ENCODE measurements around the gene EPS8L3. TPM values are rescaled to one million over a fixed set of nuclear protein-coding genes. Genes with fewer than 3 reads are reported as not detected.
"Not testable (repeated sequence)": the region's sequence is repeated elsewhere in the genome, so short reads cannot be mapped to it uniquely, and the experiment has no call there.

Gene EPS8L3
- total RNA-seq, 1 experiment from 2014 or later: not detected

DNA sequence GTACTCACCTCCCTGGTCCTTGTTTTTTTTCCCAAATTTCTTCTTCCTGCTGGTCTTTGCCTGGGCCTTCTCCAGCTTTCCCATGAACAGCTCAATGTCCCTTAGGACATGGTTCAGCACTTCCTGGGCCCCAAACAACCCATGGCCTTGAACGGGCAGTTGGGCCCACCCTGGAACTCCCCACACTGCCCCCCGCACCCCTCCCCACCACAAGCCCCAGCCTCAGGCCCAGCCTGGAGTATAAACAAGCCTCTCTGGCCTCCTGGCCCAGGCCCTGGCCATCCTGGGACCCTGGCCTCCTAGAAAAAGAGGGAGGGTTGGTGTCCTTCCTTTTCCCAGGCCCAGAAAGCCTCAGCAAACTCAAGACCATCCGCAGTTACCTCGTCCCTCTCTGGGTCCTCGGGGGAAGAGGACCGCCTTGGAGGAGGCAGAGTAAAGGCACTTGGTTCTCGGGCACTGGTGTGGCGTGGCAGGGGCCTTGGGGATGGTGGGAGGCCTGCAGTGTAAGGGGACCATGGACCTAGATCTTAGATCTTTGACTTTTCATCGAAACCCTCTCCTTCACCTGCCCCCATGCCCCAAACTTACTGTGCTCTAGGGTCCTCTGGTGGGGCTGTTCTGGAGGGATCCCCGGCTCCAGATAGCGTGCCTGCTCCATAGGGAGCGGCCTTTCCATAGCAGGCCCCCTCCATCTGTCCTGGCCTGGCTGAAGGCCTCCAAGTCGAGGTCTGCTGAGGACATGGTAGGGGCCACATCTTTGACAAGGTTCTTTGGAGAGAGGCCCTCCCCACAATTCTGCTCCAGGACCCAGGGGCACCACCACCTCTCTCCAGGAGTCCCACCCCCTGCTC lies 5.6 kb downstream of the EPS8L3 start:
- DNase-seq (ENCODE audit: low read depth, low spot score): no peak

GRCh38 chr1:109756848-109757521 lies 6.7 kb downstream of the EPS8L3 start:
- in situ Hi-C loops (cut with HindIII; ENCODE audit: low pct_unique_long_range_greater_than_20kb, low sequenced_read_pairs): no loop called here
- no peak for DNase-seq (ENCODE audit: low read depth, low spot score)

More for the DNA sequence above, 5.6 kb downstream of the EPS8L3 start:
- in situ Hi-C loops (cut with HindIII; ENCODE audit: low pct_unique_long_range_greater_than_20kb, low sequenced_read_pairs): no loop called here

DNA sequence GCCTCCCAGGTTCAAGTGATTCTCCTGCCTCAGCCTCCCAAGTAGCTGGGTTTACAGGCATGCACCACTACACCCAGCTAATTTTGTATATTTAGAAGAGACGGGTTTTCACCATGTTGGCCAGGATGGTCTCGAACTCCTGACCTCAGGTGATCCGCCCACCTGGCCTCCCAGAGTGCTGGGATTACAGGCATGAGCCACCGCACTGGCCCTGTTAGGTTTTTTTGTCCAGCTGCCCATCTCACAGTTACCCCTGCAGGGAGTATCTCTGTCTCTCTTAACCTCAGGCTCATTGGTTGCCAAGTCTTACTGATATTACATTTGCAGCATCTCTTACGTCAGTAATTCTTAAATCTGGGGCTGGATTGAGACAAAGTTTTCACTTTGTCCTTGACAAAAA lies 7.4 kb downstream of the EPS8L3 start:
- DNase-seq (ENCODE audit: low read depth, low spot score); in situ Hi-C loops (cut with HindIII; ENCODE audit: low pct_unique_long_range_greater_than_20kb, low sequenced_read_pairs): not testable (repeated sequence)

- DNase-seq (ENCODE audit: low read depth, low spot score): no peak
- in situ Hi-C loops (cut with HindIII; ENCODE audit: low pct_unique_long_range_greater_than_20kb, low sequenced_read_pairs): no loop called here
Measured at GRCh38 chr1:109754738-109755137, 9.0 kb downstream of the EPS8L3 start.

DNA sequence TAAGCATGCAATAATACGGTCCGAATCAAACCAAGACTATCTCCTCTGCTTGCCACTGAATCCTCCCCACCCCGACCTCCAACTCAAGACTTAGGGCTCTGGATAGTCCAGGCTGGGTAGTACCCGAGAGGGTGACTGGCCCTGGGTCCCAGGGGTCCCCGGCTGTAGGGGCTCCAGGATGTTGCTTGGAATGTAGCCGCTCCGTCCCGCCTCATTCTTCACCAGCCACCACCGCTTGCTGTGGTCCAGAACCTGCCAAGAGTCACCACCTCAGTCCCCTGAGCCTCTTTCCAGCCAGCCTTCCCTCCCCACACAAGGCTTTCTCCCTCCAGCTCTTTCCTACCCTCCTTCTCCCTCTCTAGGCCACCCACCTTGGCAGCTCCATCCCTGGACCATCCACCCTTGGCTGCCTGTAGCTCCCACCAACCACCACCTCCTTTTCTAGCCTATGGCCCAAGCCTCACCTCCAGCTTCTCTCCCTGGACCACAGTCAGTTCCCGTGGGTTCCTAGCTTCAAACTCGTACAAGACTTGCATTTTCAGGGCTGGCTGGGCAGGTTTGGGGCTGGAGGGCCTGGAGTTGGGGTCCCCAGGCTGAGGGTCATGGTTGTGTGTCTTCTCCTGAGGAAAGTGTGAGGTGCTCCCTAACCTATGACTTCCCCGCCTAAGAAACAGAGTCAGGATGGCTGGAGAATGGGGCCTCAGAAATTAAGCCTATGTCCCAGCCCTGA lies 12.0 kb downstream of the EPS8L3 start:
- DNase-seq (ENCODE audit: low read depth, low spot score): no peak
- in situ Hi-C loops (cut with HindIII; ENCODE audit: low pct_unique_long_range_greater_than_20kb, low sequenced_read_pairs): no loop called here

GRCh38 chr1:109750920-109751319 lies 12.8 kb downstream of the EPS8L3 start:
- in situ Hi-C loops (cut with HindIII; ENCODE audit: low pct_unique_long_range_greater_than_20kb, low sequenced_read_pairs): no loop called here
- no peak for DNase-seq (ENCODE audit: low read depth, low spot score)

DNA sequence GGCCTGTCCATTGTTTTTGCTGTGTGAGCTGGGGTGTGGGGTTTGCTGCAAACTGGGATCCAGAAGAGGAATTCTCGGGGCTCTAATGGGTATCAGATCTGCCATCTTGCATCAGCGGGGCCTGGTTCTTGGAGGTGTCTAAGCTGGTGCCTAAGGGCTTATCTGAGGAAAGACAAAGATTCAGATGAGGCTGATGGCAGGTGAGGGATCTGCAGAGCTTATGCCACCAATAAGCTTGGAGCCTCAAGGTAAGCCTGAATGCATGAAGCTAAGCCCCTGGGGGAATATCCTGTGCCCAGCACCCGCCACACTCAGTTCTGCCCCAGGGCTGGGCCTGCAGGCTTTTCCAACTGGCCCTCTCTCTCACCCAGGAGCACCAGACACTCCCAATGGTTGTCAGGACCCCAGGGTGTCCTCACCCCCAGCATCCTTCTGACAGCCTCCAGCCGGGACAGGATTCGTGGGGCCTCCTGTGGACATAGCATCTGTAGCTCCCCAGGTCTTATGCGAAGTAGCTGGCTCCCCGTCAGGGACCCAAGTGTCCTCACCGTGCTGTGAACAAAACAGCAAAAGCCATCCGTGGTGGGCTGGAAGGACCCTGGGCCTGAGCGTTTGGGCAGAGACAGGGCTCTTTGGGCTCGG lies 13.4 kb downstream of the EPS8L3 start:
- no peak for DNase-seq (ENCODE audit: low read depth, low spot score)
- in situ Hi-C loops (cut with HindIII; ENCODE audit: low pct_unique_long_range_greater_than_20kb, low sequenced_read_pairs): no loop called here

DNA sequence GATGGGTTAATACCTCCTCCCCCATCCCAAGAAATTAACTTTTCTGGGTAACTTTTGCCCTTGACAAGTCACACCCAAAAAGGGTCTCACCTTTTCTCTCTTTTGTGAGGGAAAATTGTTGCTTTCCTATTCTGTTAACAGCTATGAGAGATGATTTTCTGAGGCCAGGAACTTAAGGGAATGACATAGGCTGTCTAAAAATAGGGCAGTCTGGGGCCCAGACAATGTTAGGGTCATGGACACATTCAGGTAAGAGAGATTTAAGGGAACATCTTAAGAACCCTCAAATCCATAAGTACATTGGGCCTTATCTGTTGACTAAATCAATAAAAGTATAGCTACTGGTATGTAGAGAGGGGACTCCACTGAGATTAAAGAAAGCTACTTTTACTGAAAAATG lies 14.5 kb downstream of the EPS8L3 start:
- in situ Hi-C loops (cut with HindIII; ENCODE audit: low pct_unique_long_range_greater_than_20kb, low sequenced_read_pairs): no loop called here
- DNase-seq (ENCODE audit: low read depth, low spot score): no peak

- in situ Hi-C loops (cut with HindIII; ENCODE audit: low pct_unique_long_range_greater_than_20kb, low sequenced_read_pairs); DNase-seq (ENCODE audit: low read depth, low spot score): not testable (repeated sequence)
Measured at GRCh38 chr1:109748311-109748710, 15.4 kb downstream of the EPS8L3 start.

DNA sequence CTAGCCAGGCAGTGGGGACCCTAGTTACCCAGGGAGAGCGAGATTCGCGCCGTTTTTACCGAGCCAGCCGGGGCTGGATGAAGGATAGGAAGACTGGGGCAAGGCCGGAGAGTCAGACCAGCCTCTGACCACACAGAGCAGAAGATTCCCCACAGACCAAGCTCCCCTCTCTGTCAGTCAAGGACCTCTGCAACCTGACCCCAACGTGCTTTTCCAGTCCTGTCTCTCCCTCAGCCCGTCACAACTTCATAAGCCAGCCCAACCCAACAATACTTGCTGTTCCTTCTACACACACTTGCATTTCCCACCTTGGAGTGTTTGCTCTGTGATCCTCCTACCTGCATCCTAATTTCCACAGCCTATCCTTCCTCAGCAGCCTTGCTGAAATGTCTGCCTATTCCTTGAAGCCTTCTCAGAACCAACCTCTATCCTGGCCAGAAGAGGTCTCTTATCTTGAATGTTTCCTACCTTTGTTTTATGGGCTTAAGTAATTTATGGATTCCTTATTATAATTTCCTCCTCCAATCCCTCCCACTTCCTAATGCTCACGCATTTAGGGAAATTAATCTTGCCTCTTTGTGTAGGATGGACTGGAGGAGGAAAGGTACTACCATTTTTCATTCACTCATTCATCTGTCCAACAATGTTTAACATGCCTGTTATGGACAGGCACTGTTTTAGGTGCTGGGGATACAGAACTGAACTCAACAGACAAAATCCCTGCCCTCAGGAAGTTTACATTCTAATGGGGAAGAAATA lies 22.9 kb downstream of the EPS8L3 start, which contains the start of gene GSTM3:
TSS of gene GSTM3 (minus strand) at position 424 of the 759 bp plus-strand sequence. CDS start 751 bp downstream, outside the sequence.
- no peak for DNase-seq (ENCODE audit: low read depth, low spot score)
- in situ Hi-C loops (cut with HindIII; ENCODE audit: low pct_unique_long_range_greater_than_20kb, low sequenced_read_pairs): no loop called here

GRCh38 chr1:109739738-109740614 lies 23.7 kb downstream of the EPS8L3 start:
- peak; percentile 55 for DNase-seq (ENCODE audit: low read depth, low spot score)
- in situ Hi-C loops (cut with HindIII; ENCODE audit: low pct_unique_long_range_greater_than_20kb, low sequenced_read_pairs): no loop called here

DNA sequence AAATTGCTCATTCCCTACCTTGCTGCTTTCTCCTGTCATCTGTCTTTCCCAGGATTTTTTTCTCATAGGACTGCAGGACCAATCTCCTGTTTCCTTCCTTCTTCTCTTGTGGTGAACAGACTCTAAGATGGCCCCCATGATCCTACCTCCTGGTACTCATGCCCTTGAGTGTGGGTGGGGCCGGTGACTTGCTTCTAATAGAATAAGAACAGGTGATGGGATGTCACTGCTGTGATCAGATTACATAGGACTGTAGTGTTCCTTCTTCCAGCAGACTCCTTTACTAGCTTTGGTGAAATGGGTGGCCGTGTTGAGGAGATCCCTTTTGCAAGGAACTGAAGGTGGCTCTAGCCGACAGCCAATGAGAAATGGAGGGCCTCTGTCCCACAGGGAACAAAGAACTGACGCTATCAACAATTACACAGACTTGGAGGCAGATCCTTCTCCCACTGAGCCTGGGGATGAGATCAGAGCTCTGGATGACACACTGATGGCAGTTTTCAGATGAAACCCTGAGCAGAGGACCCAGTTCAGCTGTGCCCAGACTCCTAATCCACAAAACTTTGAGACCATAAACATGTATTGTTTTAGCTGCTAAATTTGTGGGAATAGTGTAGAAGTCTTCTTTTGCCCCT lies 30.4 kb downstream of the EPS8L3 start:
- in situ Hi-C loops (cut with HindIII; ENCODE audit: low pct_unique_long_range_greater_than_20kb, low sequenced_read_pairs): no loop called here
- DNase-seq (ENCODE audit: low read depth, low spot score): no peak

- in situ Hi-C loops (cut with HindIII; ENCODE audit: low pct_unique_long_range_greater_than_20kb, low sequenced_read_pairs): no loop called here
Measured at GRCh38 chr1:109732390-109732881, 31.3 kb downstream of the EPS8L3 start.

GRCh38 chr1:109730666-109731065 lies 33.1 kb downstream of the EPS8L3 start:
- DNase-seq (ENCODE audit: low read depth, low spot score): no peak
- in situ Hi-C loops (cut with HindIII; ENCODE audit: low pct_unique_long_range_greater_than_20kb, low sequenced_read_pairs): no loop called here

More at GRCh38 chr1:109732390-109732881, 31.3 kb downstream of the EPS8L3 start:
- DNase-seq (ENCODE audit: low read depth, low spot score): no peak

DNA sequence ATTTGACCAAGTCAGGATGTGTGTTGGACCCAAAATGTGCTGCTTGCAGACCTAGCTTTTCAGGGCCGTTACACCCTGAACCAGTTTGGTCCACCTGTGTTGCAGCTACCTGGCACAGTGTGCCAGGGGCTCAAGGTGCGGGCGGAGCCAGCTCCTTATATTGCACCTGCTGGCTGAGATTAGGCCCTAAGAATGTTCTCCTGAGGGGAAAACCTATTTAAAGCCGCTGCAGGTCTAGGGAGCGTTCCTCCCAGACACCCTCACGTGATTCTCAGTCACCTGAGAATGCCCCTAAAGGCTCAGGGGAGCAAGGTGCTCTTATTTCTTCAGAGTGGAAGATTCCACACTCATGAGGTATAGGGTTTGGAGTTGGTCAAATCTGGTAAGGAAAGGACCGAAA lies 34.9 kb downstream of the EPS8L3 start:
- in situ Hi-C loops (cut with HindIII; ENCODE audit: low pct_unique_long_range_greater_than_20kb, low sequenced_read_pairs): no loop called here

More for the DNA sequence above, 34.9 kb downstream of the EPS8L3 start:
- DNase-seq (ENCODE audit: low read depth, low spot score): no peak
